LNCAP (cell line): ENCODE measurements around the gene ZMAT5.

ENCODE experiments used
- TF ChIP-seq, protein P1 (sequence below): fragments of 450-650 bp; IDR thresholded peaks from 2 replicates; pipeline ENCODE4 v1.5.1; 2017; ENCODE audit warnings: mild to moderate bottlenecking

ZMAT5 gene

DNA sequence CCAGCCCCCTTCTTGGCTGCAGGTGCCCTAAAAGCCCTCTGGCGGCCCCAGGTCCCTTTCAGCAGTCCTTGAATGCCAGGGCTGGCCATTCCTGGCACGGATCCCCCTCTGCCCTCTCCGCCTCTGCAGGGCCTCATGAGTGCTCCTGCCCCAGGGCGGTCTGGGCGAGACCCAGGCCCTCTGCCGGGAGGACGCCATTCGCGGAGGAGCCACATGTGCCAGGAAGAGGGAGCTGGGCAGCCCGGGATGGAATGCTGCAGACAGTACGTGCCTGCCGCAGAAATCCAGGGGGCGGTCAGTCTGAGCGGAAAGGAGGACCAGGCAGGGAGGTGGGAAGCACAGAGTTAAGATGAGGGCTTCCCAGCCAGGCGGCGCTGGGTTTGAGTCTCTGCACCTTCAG, 44.2 kb downstream of the ZMAT5 start:
- TF ChIP-seq, protein P1, sequence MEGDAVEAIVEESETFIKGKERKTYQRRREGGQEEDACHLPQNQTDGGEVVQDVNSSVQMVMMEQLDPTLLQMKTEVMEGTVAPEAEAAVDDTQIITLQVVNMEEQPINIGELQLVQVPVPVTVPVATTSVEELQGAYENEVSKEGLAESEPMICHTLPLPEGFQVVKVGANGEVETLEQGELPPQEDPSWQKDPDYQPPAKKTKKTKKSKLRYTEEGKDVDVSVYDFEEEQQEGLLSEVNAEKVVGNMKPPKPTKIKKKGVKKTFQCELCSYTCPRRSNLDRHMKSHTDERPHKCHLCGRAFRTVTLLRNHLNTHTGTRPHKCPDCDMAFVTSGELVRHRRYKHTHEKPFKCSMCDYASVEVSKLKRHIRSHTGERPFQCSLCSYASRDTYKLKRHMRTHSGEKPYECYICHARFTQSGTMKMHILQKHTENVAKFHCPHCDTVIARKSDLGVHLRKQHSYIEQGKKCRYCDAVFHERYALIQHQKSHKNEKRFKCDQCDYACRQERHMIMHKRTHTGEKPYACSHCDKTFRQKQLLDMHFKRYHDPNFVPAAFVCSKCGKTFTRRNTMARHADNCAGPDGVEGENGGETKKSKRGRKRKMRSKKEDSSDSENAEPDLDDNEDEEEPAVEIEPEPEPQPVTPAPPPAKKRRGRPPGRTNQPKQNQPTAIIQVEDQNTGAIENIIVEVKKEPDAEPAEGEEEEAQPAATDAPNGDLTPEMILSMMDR = no peak

DNA sequence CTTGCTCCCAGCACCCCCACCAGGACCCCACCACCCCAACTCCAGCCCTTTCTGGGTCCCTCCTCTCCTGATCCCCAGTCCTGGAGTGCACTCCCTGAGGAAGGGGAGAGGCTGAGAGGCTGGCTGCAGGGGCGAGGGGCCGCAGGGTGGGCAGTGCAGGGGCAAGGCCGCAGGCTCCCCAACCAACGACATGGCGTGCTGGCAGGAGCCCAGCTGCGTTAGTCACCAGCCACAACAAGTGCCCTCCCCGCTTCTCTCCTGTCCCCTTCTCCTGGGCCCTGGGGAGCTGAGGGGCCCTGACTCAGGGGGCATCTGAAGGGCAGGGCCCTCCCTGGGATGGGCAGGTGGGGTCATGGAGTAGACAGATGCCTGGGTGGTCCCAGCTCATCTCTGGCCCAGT, 44.7 kb downstream of the ZMAT5 start:
- TF ChIP-seq, protein P1 = no peak

DNA sequence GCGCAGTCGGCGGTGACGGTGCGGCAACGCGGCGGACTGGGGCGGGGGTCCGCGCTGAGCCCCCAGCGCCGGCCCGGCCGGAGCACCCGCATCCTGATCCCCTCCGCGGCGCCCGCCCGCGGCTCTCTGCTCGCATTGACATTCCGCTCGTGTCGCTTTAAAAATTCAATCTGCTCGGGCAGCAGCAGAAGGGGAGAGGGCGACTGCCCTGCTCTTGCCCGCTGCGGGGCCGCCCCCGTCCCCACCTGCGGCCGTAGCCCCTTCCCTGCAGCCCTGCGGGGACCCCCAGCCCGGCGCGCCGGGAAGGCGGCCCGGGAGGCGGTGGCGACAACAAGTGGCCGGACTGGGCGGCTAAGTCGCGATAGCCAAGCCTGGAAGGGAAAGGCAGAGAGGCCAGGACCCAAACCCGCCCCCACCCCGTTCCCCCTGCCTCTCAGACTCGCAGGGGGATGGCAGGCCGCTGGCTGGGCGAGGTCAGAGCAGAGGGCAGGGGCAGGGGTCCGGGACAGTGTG, 45.9 kb downstream of the ZMAT5 start:
- TF ChIP-seq, protein P1 = no peak

DNA sequence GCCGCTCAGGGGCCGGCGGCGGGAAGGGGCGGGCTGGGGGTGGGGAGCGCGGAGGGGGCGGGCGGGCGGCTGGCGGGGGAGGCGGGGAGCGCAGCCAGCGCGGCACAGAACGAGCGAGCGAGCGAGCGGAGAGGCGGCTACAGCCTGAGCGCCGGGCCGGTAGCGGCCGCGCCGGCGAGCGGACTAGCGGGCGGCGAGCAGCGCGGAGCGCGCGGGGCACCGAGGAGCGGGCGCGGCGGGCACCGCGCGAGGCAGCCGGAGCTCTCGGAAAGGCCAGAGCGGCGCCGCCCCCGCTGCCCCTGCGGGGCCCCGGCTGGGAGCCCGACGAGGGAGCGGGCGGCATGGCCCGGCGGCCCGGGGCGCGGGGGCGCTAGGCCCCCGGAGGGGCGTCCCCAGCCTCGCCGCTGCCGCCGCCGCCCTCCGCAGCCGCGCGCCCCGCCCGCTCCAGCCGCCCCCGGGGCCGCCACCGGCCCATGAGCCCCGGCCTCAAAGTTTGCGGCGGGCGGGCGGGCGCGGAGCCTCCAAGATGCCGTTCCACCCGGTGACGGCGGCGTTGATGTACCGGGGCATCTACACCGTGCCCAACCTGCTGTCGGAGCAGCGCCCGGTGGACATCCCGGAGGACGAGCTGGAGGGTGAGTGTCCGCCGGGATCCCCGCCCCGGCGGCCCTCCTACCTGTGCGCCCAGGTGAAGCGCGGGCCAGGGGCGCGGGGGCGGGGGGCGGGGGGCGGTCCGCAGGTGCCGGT, 46.7 kb downstream of the ZMAT5 start, which contains the start of gene CABP7:
TSS of gene CABP7 (plus strand) at position 105 of the 747 bp plus-strand sequence. CDS start at position 527, 422 bp downstream.
- TF ChIP-seq, protein P1 = no peak

DNA sequence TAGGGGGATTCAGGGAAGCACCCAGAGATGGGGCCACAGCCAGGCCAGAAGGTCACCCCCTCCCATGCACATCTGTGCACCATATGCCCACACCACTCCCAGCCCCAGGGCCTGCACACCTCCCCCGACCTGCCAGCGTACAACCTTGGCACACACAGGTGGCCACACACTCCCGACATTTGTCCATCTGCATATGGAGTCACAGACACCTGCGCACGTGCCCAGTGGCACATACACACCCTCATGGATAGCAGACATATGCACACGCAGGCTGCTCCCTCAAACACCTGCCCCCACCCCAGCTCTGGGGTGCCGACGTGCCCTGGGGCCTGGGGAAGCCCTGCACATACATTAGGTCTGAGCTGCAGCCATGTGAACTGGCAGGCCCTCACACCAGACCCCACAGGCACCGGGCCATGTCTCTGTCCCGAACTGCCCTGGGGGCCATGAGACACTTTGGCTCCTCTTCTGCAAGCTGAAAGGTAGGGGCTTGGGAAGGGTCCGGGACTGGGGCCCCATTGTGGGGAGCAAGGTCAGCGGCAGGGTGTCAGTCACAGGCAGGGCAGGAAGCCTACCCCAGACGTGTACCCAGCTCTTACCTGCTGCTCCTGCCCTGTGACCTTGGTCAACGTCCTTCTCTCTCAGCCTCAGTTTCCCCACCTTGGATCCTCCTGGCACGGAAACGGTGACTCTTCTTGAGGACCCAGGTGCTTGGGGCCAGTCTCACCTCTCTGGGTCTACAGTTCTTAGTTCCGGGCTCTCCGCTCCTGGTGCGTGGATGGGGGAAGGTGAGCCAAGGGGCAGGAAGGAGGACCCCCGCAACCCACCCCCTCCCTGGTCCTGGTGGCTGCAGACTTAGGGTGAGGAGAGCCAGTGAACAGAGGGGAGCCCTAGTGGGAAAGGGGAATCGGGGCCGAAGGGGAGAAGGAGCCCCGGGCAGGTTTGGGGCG, 47.6 kb downstream of the ZMAT5 start:
- TF ChIP-seq, protein P1 = no peak

DNA sequence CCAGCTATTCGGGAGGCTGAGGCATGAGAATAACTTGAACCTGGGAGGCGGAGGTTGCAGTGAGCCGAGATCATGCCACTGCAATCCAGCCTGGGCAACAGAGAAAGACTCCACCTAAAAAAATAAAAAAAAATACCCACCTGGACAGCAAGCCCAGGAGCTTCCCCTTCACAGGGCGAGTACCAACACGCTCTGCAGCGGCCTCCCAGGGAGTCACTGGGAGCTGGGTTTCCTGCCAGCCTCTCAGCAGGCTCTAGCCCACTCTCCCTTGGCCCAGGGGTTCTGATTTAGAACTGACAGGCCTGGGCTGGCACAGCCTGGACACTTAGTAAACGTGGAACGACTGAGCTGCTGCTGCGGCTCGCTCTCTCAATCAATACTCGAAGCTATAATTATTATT, 49.0 kb downstream of the ZMAT5 start:
- TF ChIP-seq, protein P1 = no peak

DNA sequence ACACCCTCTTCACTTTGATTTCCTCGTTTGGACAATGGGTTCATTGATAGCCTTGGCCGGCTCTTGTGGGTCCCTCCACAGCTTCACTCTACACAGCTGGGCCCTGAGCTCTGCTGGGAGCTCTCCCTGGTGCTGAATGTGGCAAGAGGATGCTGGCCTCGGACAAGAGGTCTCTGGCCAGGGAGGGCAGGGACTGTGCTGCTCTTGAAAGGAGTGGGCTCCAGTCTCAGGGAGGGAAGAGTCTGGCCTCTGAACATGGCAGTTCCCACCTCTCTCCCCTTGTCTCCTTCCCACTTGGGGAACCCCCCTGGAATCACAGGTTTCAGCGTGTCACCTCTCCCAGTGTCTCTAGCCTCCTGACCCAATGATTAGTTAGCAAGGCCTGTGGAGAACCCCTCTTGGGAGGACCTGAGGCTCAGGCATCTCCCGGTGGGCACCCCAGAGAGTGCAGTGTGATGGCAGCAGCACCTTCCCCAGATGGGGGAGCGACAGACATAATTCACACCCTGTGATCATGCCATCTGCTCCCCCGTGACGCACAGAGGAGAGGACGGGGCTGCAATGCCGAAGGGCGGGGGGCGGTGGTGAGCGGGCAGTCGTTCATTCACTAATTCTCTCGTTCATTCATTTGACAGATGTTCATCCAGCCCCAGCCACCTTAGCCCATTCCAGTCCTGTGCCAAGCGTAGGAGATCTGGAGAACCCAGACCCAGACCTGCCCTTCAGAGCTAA, 49.8 kb downstream of the ZMAT5 start:
- TF ChIP-seq, protein P1 = no peak
